Trophoblast cell (in vitro differentiated cells and primary cell): Measurements from ENCODE around the gene HOTAIR.

ENCODE experiments used
- DNase-seq, 2 donors: peaks; one replicate each; pipeline ENCODE4 v3.0.0-alpha.2; 2016
- H2AFZ ChIP-seq: 2 replicates; pipeline ENCODE4 v1.6.1; 2013; ENCODE audit warnings: low read length, moderate library complexity, mild to moderate bottlenecking; ENCODE audit not compliant: insufficient read depth, poor library complexity
- H2AK5ac ChIP-seq: 2 replicates; pipeline ENCODE4 v1.6.1; 2013; ENCODE audit warnings: mild to moderate bottlenecking, low read length
- H2BK120ac ChIP-seq: 2 replicates; pipeline ENCODE4 v1.6.1; 2013; ENCODE audit warnings: low read length, mild to moderate bottlenecking, moderate library complexity; ENCODE audit not compliant: insufficient read depth, poor library complexity
- H2BK12ac ChIP-seq: 2 replicates; pipeline ENCODE4 v1.6.1; 2013; ENCODE audit warnings: mild to moderate bottlenecking, low read length, moderate library complexity
- H2BK5ac ChIP-seq: 2 replicates; pipeline ENCODE4 v1.6.1; 2013; ENCODE audit warnings: low read length, low read depth, moderate library complexity, mild to moderate bottlenecking; ENCODE audit not compliant: poor library complexity
- H3K14ac ChIP-seq: 2 replicates; pipeline ENCODE4 v1.6.1; 2013; ENCODE audit warnings: mild to moderate bottlenecking, low read length
- H3K18ac ChIP-seq: 2 replicates; pipeline ENCODE4 v1.6.1; 2013; ENCODE audit warnings: mild to moderate bottlenecking, low read length
- H3K23ac ChIP-seq: 2 replicates; pipeline ENCODE4 v1.6.1; 2013; ENCODE audit warnings: low read length
- H3K27ac ChIP-seq: 2 replicates; pipeline ENCODE4 v1.5.1; 2013; ENCODE audit warnings: low read depth, mild to moderate bottlenecking, inconsistent platforms, low read length, moderate library complexity
- H3K27me3 ChIP-seq: 2 replicates; pipeline ENCODE4 v1.6.1; 2013; ENCODE audit warnings: inconsistent platforms, mild to moderate bottlenecking, low read length, moderate library complexity; ENCODE audit not compliant: insufficient read depth
- H3K36me3 ChIP-seq, 2 experiments: 1 replicate in 1 of 2; 2 replicates in 1 of 2; pipeline ENCODE4 v1.6.1; 2013; ENCODE audit warnings: low read length in 2 of 2, mild to moderate bottlenecking in 2 of 2, moderate library complexity in 1 of 2; ENCODE audit not compliant: insufficient read depth in 2 of 2, control insufficient read depth in 1 of 2
- H3K4ac ChIP-seq: 2 replicates; pipeline ENCODE4 v1.6.1; 2013; ENCODE audit warnings: low read depth, mild to moderate bottlenecking, low read length, moderate library complexity
- H3K4me1 ChIP-seq, 2 experiments: 1 replicate in 1 of 2; 2 replicates in 1 of 2; pipeline ENCODE4 v1.6.1; 2013; ENCODE audit warnings: low read length in 2 of 2, mild to moderate bottlenecking in 2 of 2, moderate library complexity in 1 of 2; ENCODE audit not compliant: insufficient read depth in 2 of 2, control insufficient read depth in 1 of 2
- H3K4me2 ChIP-seq: 2 replicates; pipeline ENCODE4 v1.6.1; 2013; ENCODE audit warnings: inconsistent platforms, mild to moderate bottlenecking, low read length, moderate library complexity
- H3K4me3 ChIP-seq: 2 replicates; pipeline ENCODE4 v1.5.1; 2013; ENCODE audit warnings: mild to moderate bottlenecking, low read depth, low read length, inconsistent platforms
- H3K79me1 ChIP-seq: one replicate; pipeline ENCODE4 v1.6.1; 2013; ENCODE audit warnings: low read length
- H3K79me2 ChIP-seq: 2 replicates; pipeline ENCODE4 v1.6.1; 2013; ENCODE audit warnings: low read length, mild to moderate bottlenecking; ENCODE audit not compliant: control insufficient read depth, insufficient read depth, poor library complexity
- H3K9ac ChIP-seq: 2 replicates; pipeline ENCODE4 v1.6.1; 2013; ENCODE audit warnings: mild to moderate bottlenecking, low read length
- H3K9me3 ChIP-seq: 2 replicates; pipeline ENCODE4 v1.6.1; 2013; ENCODE audit warnings: low read depth, mild to moderate bottlenecking, control low read depth, inconsistent platforms, low read length; ENCODE audit not compliant: insufficient read depth
- H4K12ac ChIP-seq: 2 replicates; pipeline ENCODE4 v1.6.1; 2013; ENCODE audit warnings: low read depth, mild to moderate bottlenecking, low read length, moderate library complexity
- H4K8ac ChIP-seq: 2 replicates; pipeline ENCODE4 v1.6.1; 2013; ENCODE audit warnings: low read depth, mild to moderate bottlenecking, low read length, moderate library complexity
- H4K91ac ChIP-seq: one replicate; pipeline ENCODE4 v1.6.1; 2013; ENCODE audit warnings: low read depth, mild to moderate bottlenecking, low read length, moderate library complexity
- WGBS: extraction: QIAGEN DNeasy Blood & Tissue Kit; methylation state at CpG from one replicate; pipeline ENCODE4 v1.1.7; 2013; ENCODE audit warnings: missing lambda C conversion rate; ENCODE audit not compliant: insufficient read length, insufficient coverage; ENCODE audit errors: extremely low coverage; 5-methylcytosine and 5-hydroxymethylcytosine counted together

Gene HOTAIR

DNA sequence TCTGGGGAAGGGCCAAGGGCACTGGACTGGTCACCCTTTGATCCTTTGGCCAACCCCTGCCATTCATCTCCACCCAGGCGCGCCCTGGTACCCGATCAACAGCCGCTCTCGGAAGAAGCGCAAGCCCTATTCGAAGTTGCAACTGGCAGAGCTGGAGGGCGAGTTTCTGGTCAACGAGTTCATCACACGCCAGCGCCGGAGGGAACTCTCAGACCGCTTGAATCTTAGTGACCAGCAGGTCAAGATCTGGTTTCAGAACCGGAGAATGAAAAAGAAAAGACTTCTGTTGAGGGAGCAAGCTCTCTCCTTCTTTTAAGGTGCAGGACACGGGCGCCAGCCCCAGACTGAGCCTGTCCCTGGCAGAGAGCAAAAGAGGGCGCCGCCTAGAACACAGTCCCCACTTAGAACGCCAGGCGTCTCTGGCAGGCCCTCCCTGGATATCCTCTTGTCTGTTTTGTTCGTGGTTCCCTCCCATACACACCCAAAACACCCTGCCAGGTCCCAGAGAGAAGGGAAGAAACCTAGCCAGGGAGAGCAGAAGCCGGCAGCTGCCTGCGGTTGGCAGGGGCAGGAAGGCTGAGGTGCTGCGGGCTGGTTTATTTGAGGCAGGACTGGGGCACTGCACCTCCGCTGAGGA lies 18.4 kb downstream of the HOTAIR start:
- Histone ChIP-seq H3K4ac (no peak overlapping the region), H2BK12ac (no peak overlapping the region), H3K79me1 (no peaks in the 10 kb centered on the region), H2AFZ (no peak overlapping the region), H3K18ac (no peak overlapping the region), H3K27me3 (peaks cover 92% of the 10 kb centered on the region), H3K9ac (no peak overlapping the region), H2AK5ac (no peak overlapping the region), H3K9me3 (peaks cover 16% of the 10 kb centered on the region), H4K91ac (no peak overlapping the region), H2BK120ac (no peak overlapping the region), H3K27ac (no peak overlapping the region), H3K14ac (no peak overlapping the region), H3K23ac (no peak overlapping the region), H3K4me3 (no peak overlapping the region), H3K36me3 (no peaks in the 10 kb centered on the region), H3K4me2 (no peak overlapping the region), H2BK5ac (no peak overlapping the region), H3K79me2 (no peaks in the 10 kb centered on the region), H3K4me1 (peaks cover 11 to 20% of the 10 kb centered on the region in 2 experiments), H4K12ac (no peak overlapping the region), H4K8ac (no peak overlapping the region)
- WGBS = no CpG with 5 or more reads among the region's 25 CpGs
- DNase-seq = no peak

DNA sequence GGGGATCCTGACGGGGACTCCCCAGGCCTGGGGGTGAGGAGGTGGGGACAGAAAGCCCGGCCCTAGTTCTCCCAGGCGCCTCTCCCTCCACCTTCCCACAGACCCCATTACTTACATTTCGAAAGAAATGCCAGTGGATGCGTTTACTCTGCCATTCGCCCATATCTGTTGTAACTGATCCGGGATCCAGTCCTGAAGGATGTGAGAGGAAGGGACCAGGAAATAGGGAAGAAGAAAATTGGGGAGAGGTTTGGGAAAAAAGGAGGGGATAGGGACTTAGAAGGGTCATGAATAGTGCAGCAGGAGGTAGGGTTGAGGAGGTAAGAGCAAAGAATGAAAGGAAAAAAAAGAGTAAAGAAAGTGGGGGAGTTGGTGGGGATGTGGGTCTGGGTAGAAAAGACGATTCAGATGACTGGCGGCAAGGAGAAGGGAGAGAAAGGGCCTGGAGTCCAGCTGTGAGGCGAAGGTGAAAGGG lies 18.9 kb downstream of the HOTAIR start:
- peaks cover 16% of the 10 kb centered on the region for H3K9me3 ChIP-seq

DNA sequence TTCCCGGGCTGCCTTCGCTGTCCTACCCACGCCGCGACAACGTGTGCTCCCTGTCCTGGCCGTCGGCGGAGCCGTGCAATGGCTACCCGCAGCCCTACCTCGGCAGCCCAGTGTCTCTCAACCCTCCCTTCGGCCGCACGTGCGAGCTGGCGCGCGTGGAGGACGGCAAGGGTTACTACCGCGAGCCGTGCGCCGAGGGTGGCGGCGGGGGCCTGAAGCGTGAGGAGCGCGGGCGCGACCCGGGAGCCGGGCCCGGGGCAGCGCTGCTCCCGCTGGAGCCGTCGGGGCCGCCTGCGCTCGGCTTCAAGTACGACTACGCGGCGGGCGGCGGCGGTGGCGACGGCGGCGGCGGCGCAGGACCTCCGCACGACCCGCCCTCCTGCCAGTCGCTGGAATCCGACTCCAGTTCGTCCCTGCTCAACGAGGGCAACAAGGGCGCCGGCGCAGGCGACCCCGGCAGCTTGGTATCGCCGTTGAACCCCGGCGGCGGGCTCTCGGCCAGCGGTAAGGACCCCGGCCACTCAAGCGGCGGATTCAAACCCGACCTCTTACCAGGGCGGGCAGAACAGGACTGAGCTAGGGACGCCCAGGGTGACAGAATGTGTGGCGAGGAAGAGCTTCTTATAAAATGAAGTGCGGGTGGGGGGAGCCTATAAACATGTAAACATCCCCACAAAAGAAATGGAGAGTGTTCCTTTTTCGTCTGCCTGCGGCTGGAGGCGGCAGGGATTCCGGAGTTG lies 19.5 kb downstream of the HOTAIR start:
- Histone ChIP-seq H3K36me3 (no peaks in the 10 kb centered on the region), H2BK12ac (no peak overlapping the region), H2AK5ac (no peak overlapping the region), H4K91ac (no peak overlapping the region), H3K23ac (no peak overlapping the region), H3K14ac (no peak overlapping the region), H3K4ac (no peak overlapping the region), H2AFZ (no peak overlapping the region), H3K18ac (peak overlapping the region; percentile 49), H3K4me2 (peak overlapping the region; percentile 1), H2BK120ac (no peak overlapping the region), H4K8ac (no peak overlapping the region), H3K4me1 (peaks cover 13 to 16% of the 10 kb centered on the region in 2 experiments), H2BK5ac (no peak overlapping the region), H3K4me3 (no peak overlapping the region), H3K79me2 (no peaks in the 10 kb centered on the region), H3K9ac (no peak overlapping the region), H3K27ac (no peak overlapping the region), H3K79me1 (no peaks in the 10 kb centered on the region), H3K9me3 (peaks cover 16% of the 10 kb centered on the region), H4K12ac (no peak overlapping the region), H3K27me3 (peaks cover 92% of the 10 kb centered on the region)
- DNase-seq = no peak
- WGBS = no CpG with 5 or more reads among the region's 86 CpGs

More for the DNA sequence above, 18.9 kb downstream of the HOTAIR start:
- Histone ChIP-seq H2AK5ac (no peak overlapping the region), H3K14ac (no peak overlapping the region), H3K27ac (no peak overlapping the region), H3K36me3 (no peaks in the 10 kb centered on the region), H2BK5ac (no peak overlapping the region), H3K79me1 (no peaks in the 10 kb centered on the region), H4K8ac (no peak overlapping the region), H3K4me1 (peaks cover 11 to 15% of the 10 kb centered on the region in 2 experiments), H3K4me3 (no peak overlapping the region), H3K9ac (no peak overlapping the region), H3K4me2 (no peak overlapping the region), H4K12ac (no peak overlapping the region), H3K18ac (no peak overlapping the region), H2BK12ac (no peak overlapping the region), H2BK120ac (no peak overlapping the region), H3K27me3 (peaks cover 92% of the 10 kb centered on the region), H3K79me2 (no peaks in the 10 kb centered on the region), H3K4ac (no peak overlapping the region), H2AFZ (no peak overlapping the region), H3K23ac (no peak overlapping the region), H4K91ac (no peak overlapping the region)
- no CpG with 5 or more reads among the region's 10 CpGs for WGBS
- no peak for DNase-seq

DNA sequence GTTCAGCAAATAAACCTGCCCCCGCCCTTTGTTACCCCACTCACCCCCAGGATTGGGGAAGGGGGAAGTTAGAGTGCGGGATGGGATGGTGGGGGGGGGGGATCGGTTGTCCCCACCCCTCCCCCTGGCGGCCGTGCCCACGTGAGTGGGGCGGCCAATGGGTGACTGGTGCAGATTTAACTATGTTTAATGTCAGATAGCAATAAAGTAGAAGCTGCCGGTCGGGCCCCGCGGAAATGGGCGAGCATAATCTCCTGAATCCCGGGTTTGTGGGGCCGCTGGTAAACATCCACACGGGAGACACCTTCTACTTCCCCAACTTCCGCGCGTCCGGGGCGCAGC lies 20.1 kb downstream of the HOTAIR start, which contains the start of gene HOXC12:
Gene HOXC12, plus strand, starts transcription at position 210 of the 342 bp plus-strand sequence. Its CDS starts 27 bp downstream, at position 237.
- Histone ChIP-seq H3K27ac (no peak within 1 kb of the TSS), H3K4me3 (no peak within 1 kb of the TSS), H3K4ac (no peak within 1 kb of the TSS), H3K23ac (no peak within 1 kb of the TSS), H3K4me2 (peak within 1 kb of the TSS; percentile 1), H2BK12ac (no peak within 1 kb of the TSS), H3K36me3 (no peaks in the 10 kb centered on the region), H3K79me1 (no peaks in the 10 kb centered on the region), H3K14ac (no peak within 1 kb of the TSS), H3K79me2 (no peaks in the 10 kb centered on the region), H2BK120ac (no peak within 1 kb of the TSS), H3K18ac (peak within 1 kb of the TSS; percentile 49), H3K4me1 (peaks cover 18 to 21% of the 10 kb centered on the region in 2 experiments), H4K12ac (no peak within 1 kb of the TSS), H2BK5ac (no peak within 1 kb of the TSS), H3K9ac (no peak within 1 kb of the TSS), H3K27me3 (peaks cover 92% of the 10 kb centered on the region), H3K9me3 (peaks cover 18% of the 10 kb centered on the region), H2AFZ (no peak within 1 kb of the TSS), H4K91ac (no peak within 1 kb of the TSS), H2AK5ac (no peak within 1 kb of the TSS), H4K8ac (no peak within 1 kb of the TSS)
- DNase-seq = no peak
- WGBS = no CpG with 5 or more reads among the region's 20 CpGs
